GM21528 (cell line): Measurements from ENCODE around the gene MMRN2.
"Not testable (repeated sequence)": the region's sequence is repeated elsewhere in the genome, so short reads cannot be mapped to it uniquely, and the experiment has no call there.

Source experiments
- ATAC-seq: cut with Tn5 transposase; IDR thresholded peaks from one replicate; pipeline ENCODE4 v1.9.1; 2021; ENCODE audit warnings: mild to moderate bottlenecking, moderate library complexity; ENCODE audit not compliant: unreplicated experiment, low FRiP score

MMRN2 gene

GRCh38 chr10:86943316-86944030, 13.9 kb downstream of the MMRN2 start:
- ATAC-seq: no peak

GRCh38 chr10:86942441-86943315, 14.7 kb downstream of the MMRN2 start:
- no peak for ATAC-seq

GRCh38 chr10:86941991-86942421, 15.4 kb downstream of the MMRN2 start:
- ATAC-seq: no peak

- ATAC-seq: no peak
Observed at GRCh38 chr10:86941426-86941825, 16.0 kb downstream of the MMRN2 start.

GRCh38 chr10:86940677-86941076, 16.7 kb downstream of the MMRN2 start:
- no peak for ATAC-seq

- not testable (repeated sequence) for ATAC-seq
Observed at GRCh38 chr10:86940076-86940475, 17.3 kb downstream of the MMRN2 start.

GRCh38 chr10:86938260-86938659, 19.2 kb downstream of the MMRN2 start:
- ATAC-seq: no peak

- no peak for ATAC-seq
Observed at GRCh38 chr10:86937502-86938154, 19.8 kb downstream of the MMRN2 start.

- no peak for ATAC-seq
Observed at GRCh38 chr10:86936661-86937501, 20.5 kb downstream of the MMRN2 start.

- ATAC-seq: not testable (repeated sequence)
Observed at GRCh38 chr10:86934162-86934711, 23.2 kb downstream of the MMRN2 start.

GRCh38 chr10:86932674-86933073, 24.7 kb downstream of the MMRN2 start:
- no peak for ATAC-seq

- no peak for ATAC-seq
Observed at GRCh38 chr10:86931872-86932271, 25.5 kb downstream of the MMRN2 start.

- no peak for ATAC-seq
Observed at GRCh38 chr10:86929468-86930380, 27.7 kb downstream of the MMRN2 start.

GRCh38 chr10:86922553-86922961, 34.9 kb downstream of the MMRN2 start:
- ATAC-seq: no peak

- no peak for ATAC-seq
Observed at GRCh38 chr10:86918022-86918471, 39.4 kb downstream of the MMRN2 start.

GRCh38 chr10:86914734-86915133, 42.7 kb downstream of the MMRN2 start:
- no peak for ATAC-seq

- ATAC-seq: no peak
Observed at GRCh38 chr10:86905429-86905828, 52.0 kb downstream of the MMRN2 start.

- no peak for ATAC-seq
Observed at GRCh38 chr10:86904600-86904999, 52.8 kb downstream of the MMRN2 start.

- no peak for ATAC-seq
Observed at GRCh38 chr10:86900955-86901354, 56.5 kb downstream of the MMRN2 start.
